22Rv1 (cell line): ENCODE measurements around the gene FIZ1.

Experiments used
- ZFX ChIP-seq: fragments of 450-650 bp; IDR thresholded peaks from 2 replicates; pipeline ENCODE4 v1.6.1; 2017; ENCODE audit warnings: antibody characterized with exemption, borderline replicate concordance
- TF ChIP-seq, protein P1 (sequence below): fragments of 450-650 bp; IDR thresholded peaks from 2 replicates; pipeline ENCODE4 v1.5.1; 2017; ENCODE audit warnings: mild to moderate bottlenecking

GRCh38 chr19:55640577-55641425, 41.5 kb upstream of the FIZ1 start, which contains the start of gene ZNF580:
- TF ChIP-seq, protein P1, sequence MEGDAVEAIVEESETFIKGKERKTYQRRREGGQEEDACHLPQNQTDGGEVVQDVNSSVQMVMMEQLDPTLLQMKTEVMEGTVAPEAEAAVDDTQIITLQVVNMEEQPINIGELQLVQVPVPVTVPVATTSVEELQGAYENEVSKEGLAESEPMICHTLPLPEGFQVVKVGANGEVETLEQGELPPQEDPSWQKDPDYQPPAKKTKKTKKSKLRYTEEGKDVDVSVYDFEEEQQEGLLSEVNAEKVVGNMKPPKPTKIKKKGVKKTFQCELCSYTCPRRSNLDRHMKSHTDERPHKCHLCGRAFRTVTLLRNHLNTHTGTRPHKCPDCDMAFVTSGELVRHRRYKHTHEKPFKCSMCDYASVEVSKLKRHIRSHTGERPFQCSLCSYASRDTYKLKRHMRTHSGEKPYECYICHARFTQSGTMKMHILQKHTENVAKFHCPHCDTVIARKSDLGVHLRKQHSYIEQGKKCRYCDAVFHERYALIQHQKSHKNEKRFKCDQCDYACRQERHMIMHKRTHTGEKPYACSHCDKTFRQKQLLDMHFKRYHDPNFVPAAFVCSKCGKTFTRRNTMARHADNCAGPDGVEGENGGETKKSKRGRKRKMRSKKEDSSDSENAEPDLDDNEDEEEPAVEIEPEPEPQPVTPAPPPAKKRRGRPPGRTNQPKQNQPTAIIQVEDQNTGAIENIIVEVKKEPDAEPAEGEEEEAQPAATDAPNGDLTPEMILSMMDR: no peak
- no peak for TF ChIP-seq ZFX
